ENCODE measurements around the gene NRP2. TPM values are rescaled to one million over a fixed set of nuclear protein-coding genes. Genes with fewer than 3 reads are reported as not detected.

The NRP2 gene
- polyA plus RNA-seq, 1 experiment: 114 TPM

- H3K27me3 ChIP-seq (ENCODE audit: control insufficient read depth, insufficient read depth, low read length): peaks cover 14% of the 10 kb centered on the region
- no peak overlapping the region for H3K27ac ChIP-seq (ENCODE audit: low read depth, low read length)
- ChIA-PET CTCF (no interaction called here), POLR2A (interaction anchor here (0.5 kb wide), 1 partner anchor 10 kb away, joined by 4 read pairs; no protein-coding TSS in a partner anchor)
- H3K4me3 ChIP-seq (ENCODE audit: low read depth, low read length): no peak overlapping the region
- no peak for TF ChIP-seq CTCF (IDR thresholded peaks at IDR 0.05; ENCODE audit: low read depth, low read length)
- H3K9me3 ChIP-seq (ENCODE audit: control insufficient read depth, insufficient read depth, low read length): no peaks in the 10 kb centered on the region
- no peak for DNase-seq (ENCODE audit: low read depth, low spot score)
These were observed 124.9 kb downstream of the NRP2 start for GRCh38 chr2:205807229-205807628.

GRCh38 chr2:205807758-205808157 is 125.5 kb downstream of the NRP2 start:
- DNase-seq (ENCODE audit: low read depth, low spot score): no peak
- TF ChIP-seq CTCF (IDR thresholded peaks at IDR 0.05; ENCODE audit: low read depth, low read length): no peak
- POLR2A ChIA-PET: no interaction called here
- Histone ChIP-seq H3K27ac (ENCODE audit: low read depth, low read length) (no peak overlapping the region), H3K9me3 (ENCODE audit: control insufficient read depth, insufficient read depth, low read length) (no peaks in the 10 kb centered on the region), H3K4me3 (ENCODE audit: low read depth, low read length) (no peak overlapping the region), H3K27me3 (ENCODE audit: control insufficient read depth, insufficient read depth, low read length) (peaks cover 14% of the 10 kb centered on the region)
- CTCF ChIA-PET: interaction anchor here (0.6 kb wide), 1 partner anchor 41 kb away, joined by 4 read pairs; no protein-coding TSS in a partner anchor

- no peak for TF ChIP-seq CTCF (IDR thresholded peaks at IDR 0.05; ENCODE audit: low read depth, low read length)
- CTCF ChIA-PET: interaction anchor here (0.5 to 0.6 kb wide), 2 partner anchors 42 to 284 kb away, joined by 4 read pairs; no protein-coding TSS in a partner anchor
- peaks cover 14% of the 10 kb centered on the region for H3K27me3 ChIP-seq (ENCODE audit: control insufficient read depth, insufficient read depth, low read length)
- no peak overlapping the region for H3K4me3 ChIP-seq (ENCODE audit: low read depth, low read length)
- POLR2A ChIA-PET: interaction anchor here (0.8 kb wide), 1 partner anchor 10 kb away, joined by 3 read pairs; no protein-coding TSS in a partner anchor
- no peaks in the 10 kb centered on the region for H3K9me3 ChIP-seq (ENCODE audit: control insufficient read depth, insufficient read depth, low read length)
- H3K27ac ChIP-seq (ENCODE audit: low read depth, low read length): no peak overlapping the region
- no peak for DNase-seq (ENCODE audit: low read depth, low spot score)
These were observed 126.3 kb downstream of the NRP2 start for GRCh38 chr2:205808486-205809121.

- no peak overlapping the region for H3K27ac ChIP-seq (ENCODE audit: low read depth, low read length)
- no peak for DNase-seq (ENCODE audit: low read depth, low spot score)
- no peak for TF ChIP-seq CTCF (IDR thresholded peaks at IDR 0.05; ENCODE audit: low read depth, low read length)
- H3K27me3 ChIP-seq (ENCODE audit: control insufficient read depth, insufficient read depth, low read length): peaks cover 21% of the 10 kb centered on the region
- no peak overlapping the region for H3K4me3 ChIP-seq (ENCODE audit: low read depth, low read length)
- CTCF ChIA-PET: interaction anchor here (1.5 to 1.7 kb wide), 2 partner anchors 10 to 11 kb away, joined by 5 to 9 read pairs; no protein-coding TSS in a partner anchor
- H3K9me3 ChIP-seq (ENCODE audit: control insufficient read depth, insufficient read depth, low read length): no peaks in the 10 kb centered on the region
- POLR2A ChIA-PET: no interaction called here
These were observed 129.1 kb downstream of the NRP2 start for GRCh38 chr2:205811387-205811786.

GRCh38 chr2:205814039-205814364 is 131.7 kb downstream of the NRP2 start:
- CTCF ChIA-PET: interaction anchor here (0.7 to 2.5 kb wide), 7 partner anchors 8 to 51 kb away, joined by 3 to 9 read pairs (median 4); no protein-coding TSS in a partner anchor
- no peak for DNase-seq (ENCODE audit: low read depth, low spot score)
- H3K27ac ChIP-seq (ENCODE audit: low read depth, low read length): no peak overlapping the region
- H3K27me3 ChIP-seq (ENCODE audit: control insufficient read depth, insufficient read depth, low read length): peaks cover 23% of the 10 kb centered on the region
- TF ChIP-seq CTCF (IDR thresholded peaks at IDR 0.05; ENCODE audit: low read depth, low read length): no peak
- no peak overlapping the region for H3K4me3 ChIP-seq (ENCODE audit: low read depth, low read length)
- no peaks in the 10 kb centered on the region for H3K9me3 ChIP-seq (ENCODE audit: control insufficient read depth, insufficient read depth, low read length)
- POLR2A ChIA-PET: no interaction called here

All from AG04450 (cell line).